ENCODE measurements around the gene PRIM1. TPM values are rescaled to one million over a fixed set of nuclear protein-coding genes. Genes with fewer than 3 reads are reported as not detected.

Gene PRIM1
- total and polyA plus RNA-seq, 2 donors: 6.2 to 23.2 TPM

DNA sequence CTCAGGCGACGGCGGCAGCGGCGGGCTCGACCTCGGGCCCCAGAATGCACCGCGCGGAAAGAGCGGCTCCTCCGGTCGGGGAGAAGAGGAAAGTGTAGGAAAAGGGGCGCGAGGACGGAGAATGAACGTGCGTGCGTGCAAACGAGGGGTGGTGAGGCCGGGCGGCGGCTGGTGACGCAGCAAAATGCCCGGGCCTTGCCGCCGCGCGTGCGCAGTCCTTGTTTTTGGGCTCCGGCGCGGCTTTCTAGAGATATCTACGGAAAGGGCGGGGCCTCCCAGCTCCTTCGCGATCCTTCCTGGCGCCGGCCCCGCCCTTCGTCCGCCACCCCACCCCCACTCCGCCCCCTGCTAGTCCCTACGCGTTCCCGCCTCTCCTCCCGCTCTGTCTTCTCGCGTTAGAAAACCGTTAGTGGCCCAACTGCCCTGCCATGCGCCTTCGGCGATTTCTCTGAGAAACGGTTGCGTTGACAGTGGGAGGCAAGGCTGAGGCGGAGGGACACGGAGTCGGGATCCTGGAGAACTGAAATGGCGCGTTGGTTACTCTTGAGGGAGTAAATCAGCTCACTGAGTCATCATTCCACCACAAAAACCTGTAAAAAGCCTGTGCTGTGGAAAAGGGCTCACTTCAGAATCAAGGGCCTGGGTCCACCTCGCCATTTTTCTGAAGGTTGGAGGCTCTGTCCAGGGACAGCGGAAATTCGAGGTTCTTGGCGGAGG lies 63.8 kb downstream of the PRIM1 start, which contains the start of gene PTGES3:
Gene PTGES3 (minus strand): TSS at position 156 of the 717 bp plus-strand sequence. CDS start 285 bp downstream, outside the sequence.
- DNase-seq (ENCODE audit: extremely low spot score): peak; percentile 95
- Histone ChIP-seq H3K4me1 (ENCODE audit: insufficient read depth) (no peaks in the 10 kb centered on the region), H3K27ac (ENCODE audit: low read depth) (peak within 1 kb of the TSS; percentile 99), H3K36me3 (ENCODE audit: insufficient read depth) (no peaks in the 10 kb centered on the region), H3K4me3 (ENCODE audit: low read depth, low read length) (peak within 1 kb of the TSS; percentile 84)
- under 1% methylated on average over 64 of the region's 64 CpGs for WGBS

DNA sequence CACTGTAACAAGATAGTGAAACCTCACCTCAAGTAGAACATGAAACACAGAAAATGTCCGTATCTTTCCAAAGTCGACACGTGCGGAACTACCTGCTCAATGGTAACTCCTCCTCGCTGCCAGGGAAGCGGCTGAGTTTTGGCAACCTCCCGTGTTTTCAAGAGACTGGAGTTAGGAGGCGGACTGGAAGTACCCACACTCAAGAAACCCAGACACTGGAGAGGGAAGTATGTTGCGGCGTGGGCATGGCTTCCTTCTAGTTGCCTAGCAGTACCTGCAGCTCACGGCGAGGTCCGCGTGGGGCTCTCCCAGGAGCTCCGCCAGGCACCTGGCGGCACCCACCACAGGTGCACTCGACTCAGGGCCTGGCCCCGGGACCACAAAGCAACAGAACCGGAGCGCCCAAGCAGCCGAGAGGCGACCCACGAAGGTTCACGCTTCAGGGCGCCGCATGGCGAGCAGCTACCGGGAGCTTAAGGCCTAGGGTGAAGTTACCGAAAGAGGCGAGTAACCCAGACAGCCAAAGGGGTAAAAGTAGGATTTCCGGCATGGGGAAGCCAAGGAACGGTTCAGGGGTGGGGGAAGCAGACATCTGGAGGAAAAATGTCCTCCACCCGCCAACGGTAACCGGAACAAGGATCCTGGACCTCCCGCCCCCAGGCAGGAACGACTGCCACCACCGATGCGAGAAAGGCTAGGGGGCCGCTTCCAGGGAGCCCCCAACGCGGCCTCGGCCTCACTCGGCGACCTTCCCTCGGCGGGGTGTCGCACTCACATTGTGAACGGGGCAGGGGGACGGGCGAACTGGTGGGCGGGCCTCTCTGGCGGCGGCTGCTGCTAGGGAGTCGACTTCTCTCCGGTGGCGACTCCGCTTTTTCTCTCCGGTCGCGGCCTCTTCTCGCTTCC lies 64.6 kb downstream of the PRIM1 start:
- no peaks in the 10 kb centered on the region for H3K4me1 ChIP-seq (ENCODE audit: insufficient read depth)
- WGBS: under 1% methylated on average over 62 of the region's 62 CpGs
- no peak for DNase-seq (ENCODE audit: extremely low spot score)
- H3K4me3 ChIP-seq (ENCODE audit: low read depth, low read length): peak overlapping the region; percentile 84
- peak overlapping the region; percentile 99 for H3K27ac ChIP-seq (ENCODE audit: low read depth)
- no peaks in the 10 kb centered on the region for H3K36me3 ChIP-seq (ENCODE audit: insufficient read depth)

DNA sequence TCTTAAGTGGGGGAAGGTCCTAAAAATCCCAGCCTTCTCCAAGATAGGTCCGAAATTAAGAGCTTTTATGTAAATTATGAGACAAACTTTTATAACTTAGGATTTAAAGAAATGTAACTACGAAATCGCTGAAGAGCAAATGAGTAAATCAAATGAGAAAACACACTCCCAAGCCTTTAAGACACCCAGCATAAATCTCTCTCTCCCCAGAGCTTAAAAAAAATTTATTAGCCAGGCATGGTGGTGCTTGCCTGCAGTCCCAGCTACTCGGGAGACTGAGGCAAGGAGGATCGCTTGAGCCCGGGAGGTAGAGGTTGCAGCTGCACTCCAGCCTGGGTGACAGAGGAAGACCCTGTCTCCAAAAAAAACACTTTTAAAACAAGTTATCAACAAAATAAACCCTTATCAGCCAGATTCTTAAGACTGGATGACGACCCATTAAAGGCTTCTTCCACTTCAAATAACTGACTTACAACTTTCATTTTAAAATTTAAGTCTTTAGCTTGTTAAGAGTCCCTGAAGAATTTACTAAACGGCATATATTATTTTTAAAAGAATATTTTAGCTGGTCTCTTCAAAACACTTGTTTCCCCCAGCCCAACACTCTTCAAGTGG lies 67.3 kb downstream of the PRIM1 start:
- no peak for DNase-seq (ENCODE audit: extremely low spot score)
- Histone ChIP-seq H3K4me1 (ENCODE audit: insufficient read depth) (peaks cover 2% of the 10 kb centered on the region), H3K27ac (ENCODE audit: low read depth) (no peak overlapping the region), H3K4me3 (ENCODE audit: low read depth, low read length) (peak overlapping the region; percentile 25), H3K36me3 (ENCODE audit: insufficient read depth) (no peaks in the 10 kb centered on the region)
- WGBS: 22% methylated on average over 8 of the region's 8 CpGs

DNA sequence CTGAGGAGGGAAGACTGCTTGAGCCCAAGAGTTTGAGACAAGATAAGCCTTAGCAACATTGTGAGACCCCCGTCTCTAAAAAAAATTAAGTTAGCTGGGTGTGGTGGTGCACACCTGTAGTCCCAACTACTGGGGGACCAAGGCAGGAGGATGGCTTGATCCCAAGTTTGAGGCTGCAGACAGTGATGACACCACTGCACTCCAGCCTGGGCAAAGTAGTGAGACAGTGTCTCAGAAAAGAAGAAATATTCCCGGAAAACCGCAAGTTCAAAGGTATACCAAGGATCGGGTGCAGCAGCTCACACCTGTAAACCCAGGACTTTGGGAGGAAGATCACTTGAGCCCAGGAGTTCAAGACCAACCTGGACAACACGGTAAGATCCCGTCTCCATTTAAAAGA lies 69.8 kb downstream of the PRIM1 start:
- H3K4me1 ChIP-seq (ENCODE audit: insufficient read depth): peaks cover 2% of the 10 kb centered on the region
- H3K27ac ChIP-seq (ENCODE audit: low read depth): no peak overlapping the region
- no peak for DNase-seq (ENCODE audit: extremely low spot score)
- no peaks in the 10 kb centered on the region for H3K36me3 ChIP-seq (ENCODE audit: insufficient read depth)
- no peak overlapping the region for H3K4me3 ChIP-seq (ENCODE audit: low read depth, low read length)
- WGBS: 92% methylated on average over 6 of the region's 6 CpGs

Other genes starting within 250 kb of the PRIM1 start
- 27.5 TPM for gene RBMS2, start 230.5 kb downstream of the PRIM1 start, total RNA-seq
- gene RBMS2, start 230.5 kb downstream of the PRIM1 start, polyA plus RNA-seq: 11.2 TPM
- 27.4 TPM for gene BAZ2A, start 122.0 kb downstream of the PRIM1 start, total RNA-seq
- 30.9 TPM for gene BAZ2A, start 122.0 kb downstream of the PRIM1 start, polyA plus RNA-seq
- gene ATP5F1B, start 106.3 kb downstream of the PRIM1 start, total RNA-seq: 175 TPM
- gene ATP5F1B, start 106.3 kb downstream of the PRIM1 start, polyA plus RNA-seq: 583 TPM
- 118 TPM for gene PTGES3, start 64.0 kb downstream of the PRIM1 start, total RNA-seq
- gene PTGES3, start 64.0 kb downstream of the PRIM1 start, polyA plus RNA-seq: 184 TPM
- 1,052 TPM for gene NACA, start 27.0 kb downstream of the PRIM1 start, total RNA-seq
- gene NACA, start 27.0 kb downstream of the PRIM1 start, polyA plus RNA-seq: 1,683 TPM
- 5.8 TPM for gene HSD17B6, start 11.0 kb upstream of the PRIM1 start, total RNA-seq
- 91.8 TPM for gene HSD17B6, start 11.0 kb upstream of the PRIM1 start, polyA plus RNA-seq
- not detected for gene SDR9C7, start 182.1 kb upstream of the PRIM1 start, total RNA-seq
- gene SDR9C7, start 182.1 kb upstream of the PRIM1 start, polyA plus RNA-seq: 0.16 TPM
- 0.58 TPM for gene RDH16, start 205.3 kb upstream of the PRIM1 start, total RNA-seq
- gene RDH16, start 205.3 kb upstream of the PRIM1 start, polyA plus RNA-seq: 0.32 TPM

Measured in urinary bladder (tissue), 4 donors.